Measurements from ENCODE around the gene CFAP157.

DNA sequence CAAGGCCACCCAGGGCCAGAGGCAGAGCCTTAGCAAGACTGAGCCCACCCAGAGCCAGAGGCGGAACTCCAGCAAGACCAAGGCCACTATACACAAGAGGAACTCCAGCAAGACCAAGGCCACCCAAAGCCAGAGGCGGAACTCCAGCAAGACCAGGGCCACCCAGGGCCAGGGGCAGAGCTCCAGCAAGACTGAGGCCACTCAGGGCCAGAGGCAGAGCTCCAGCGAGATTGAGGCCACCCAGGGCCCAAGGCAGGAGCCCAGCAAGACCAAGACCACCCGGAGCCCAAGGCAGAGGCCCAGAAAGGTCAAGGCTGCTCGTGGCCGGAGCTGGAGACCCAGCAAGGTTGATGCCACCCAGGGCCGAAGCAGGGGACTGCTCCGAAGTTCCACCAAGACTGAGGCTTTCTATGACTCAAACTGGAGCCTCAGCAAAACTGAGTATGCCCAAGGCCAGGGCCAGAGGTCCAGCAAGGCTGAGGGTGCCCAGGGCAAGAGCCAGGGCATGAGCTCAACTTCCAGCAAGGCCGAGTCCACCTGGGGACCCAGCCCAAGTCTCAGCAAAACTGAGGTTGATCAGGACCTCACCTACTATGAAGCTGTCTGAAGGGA lies 24.1 kb downstream of the CFAP157 start:
- TF ChIP-seq, protein P1, sequence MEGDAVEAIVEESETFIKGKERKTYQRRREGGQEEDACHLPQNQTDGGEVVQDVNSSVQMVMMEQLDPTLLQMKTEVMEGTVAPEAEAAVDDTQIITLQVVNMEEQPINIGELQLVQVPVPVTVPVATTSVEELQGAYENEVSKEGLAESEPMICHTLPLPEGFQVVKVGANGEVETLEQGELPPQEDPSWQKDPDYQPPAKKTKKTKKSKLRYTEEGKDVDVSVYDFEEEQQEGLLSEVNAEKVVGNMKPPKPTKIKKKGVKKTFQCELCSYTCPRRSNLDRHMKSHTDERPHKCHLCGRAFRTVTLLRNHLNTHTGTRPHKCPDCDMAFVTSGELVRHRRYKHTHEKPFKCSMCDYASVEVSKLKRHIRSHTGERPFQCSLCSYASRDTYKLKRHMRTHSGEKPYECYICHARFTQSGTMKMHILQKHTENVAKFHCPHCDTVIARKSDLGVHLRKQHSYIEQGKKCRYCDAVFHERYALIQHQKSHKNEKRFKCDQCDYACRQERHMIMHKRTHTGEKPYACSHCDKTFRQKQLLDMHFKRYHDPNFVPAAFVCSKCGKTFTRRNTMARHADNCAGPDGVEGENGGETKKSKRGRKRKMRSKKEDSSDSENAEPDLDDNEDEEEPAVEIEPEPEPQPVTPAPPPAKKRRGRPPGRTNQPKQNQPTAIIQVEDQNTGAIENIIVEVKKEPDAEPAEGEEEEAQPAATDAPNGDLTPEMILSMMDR (IDR thresholded peaks at IDR 0.05): no peak
- no peak for TF ChIP-seq POLR2A (IDR thresholded peaks at IDR 0.05)

All from uterus (tissue), 2 donors.